ENCODE measurements around the gene RGS16. TPM values are rescaled to one million over a fixed set of nuclear protein-coding genes. Genes with fewer than 3 reads are reported as not detected.

The RGS16 gene
- total RNA-seq, 2 donors from 2014 or later = 9.7 to 32.1 TPM

GRCh38 chr1:182564406-182565004 lies 39.7 kb downstream of the RGS16 start:
- Mint-ChIP-seq H3K27ac (no peak overlapping the region), H3K27me3 (no peaks in the 10 kb centered on the region), H3K4me1 (no peaks in the 10 kb centered on the region), H3K9me3 (no peaks in the 10 kb centered on the region), H3K4me3 (no peak overlapping the region), H3K36me3 (ENCODE audit: low read depth) (no peaks in the 10 kb centered on the region)
- no peak for ATAC-seq (replicated peaks)

GRCh38 chr1:182563095-182563494 lies 41.1 kb downstream of the RGS16 start:
- H3K27me3 Mint-ChIP-seq = no peaks in the 10 kb centered on the region
- no peaks in the 10 kb centered on the region for H3K9me3 Mint-ChIP-seq
- H3K36me3 Mint-ChIP-seq (ENCODE audit: low read depth) = no peaks in the 10 kb centered on the region
- no peak overlapping the region for H3K4me3 Mint-ChIP-seq
- no peaks in the 10 kb centered on the region for H3K4me1 Mint-ChIP-seq
- no peak overlapping the region for H3K27ac Mint-ChIP-seq
- ATAC-seq (replicated peaks) = peak; percentile 6

GRCh38 chr1:182561456-182561855 lies 42.7 kb downstream of the RGS16 start:
- H3K4me1 Mint-ChIP-seq = no peaks in the 10 kb centered on the region
- ATAC-seq (replicated peaks) = no peak
- no peaks in the 10 kb centered on the region for H3K36me3 Mint-ChIP-seq (ENCODE audit: low read depth)
- no peaks in the 10 kb centered on the region for H3K9me3 Mint-ChIP-seq
- H3K27ac Mint-ChIP-seq = no peak overlapping the region
- H3K4me3 Mint-ChIP-seq = no peak overlapping the region
- no peaks in the 10 kb centered on the region for H3K27me3 Mint-ChIP-seq

GRCh38 chr1:182560392-182560984 lies 43.7 kb downstream of the RGS16 start:
- Mint-ChIP-seq H3K4me1 (no peaks in the 10 kb centered on the region), H3K27ac (no peak overlapping the region), H3K9me3 (no peaks in the 10 kb centered on the region), H3K36me3 (ENCODE audit: low read depth) (no peaks in the 10 kb centered on the region), H3K4me3 (no peak overlapping the region), H3K27me3 (no peaks in the 10 kb centered on the region)
- no peak for ATAC-seq (replicated peaks)

- Mint-ChIP-seq H3K36me3 (ENCODE audit: low read depth) (no peaks in the 10 kb centered on the region), H3K27ac (no peak overlapping the region), H3K4me1 (no peaks in the 10 kb centered on the region), H3K4me3 (no peak overlapping the region), H3K27me3 (peaks cover 11% of the 10 kb centered on the region), H3K9me3 (no peaks in the 10 kb centered on the region)
- ATAC-seq (replicated peaks) = peak; percentile 59
Observed at GRCh38 chr1:182556279-182556678, 47.9 kb downstream of the RGS16 start.

GRCh38 chr1:182555493-182555892 lies 48.7 kb downstream of the RGS16 start:
- Mint-ChIP-seq H3K4me1 (no peaks in the 10 kb centered on the region), H3K27ac (no peak overlapping the region), H3K9me3 (no peaks in the 10 kb centered on the region), H3K4me3 (no peak overlapping the region), H3K36me3 (ENCODE audit: low read depth) (no peaks in the 10 kb centered on the region), H3K27me3 (peaks cover 11% of the 10 kb centered on the region)
- no peak for ATAC-seq (replicated peaks)

GRCh38 chr1:182552527-182552926 lies 51.7 kb downstream of the RGS16 start:
- Mint-ChIP-seq H3K27ac (no peak overlapping the region), H3K9me3 (no peaks in the 10 kb centered on the region), H3K36me3 (ENCODE audit: low read depth) (no peaks in the 10 kb centered on the region), H3K27me3 (peaks cover 18% of the 10 kb centered on the region), H3K4me3 (no peak overlapping the region), H3K4me1 (no peaks in the 10 kb centered on the region)
- peak; percentile 47 for ATAC-seq (replicated peaks)

- Mint-ChIP-seq H3K27ac (no peak overlapping the region), H3K4me1 (no peaks in the 10 kb centered on the region), H3K36me3 (ENCODE audit: low read depth) (no peaks in the 10 kb centered on the region), H3K9me3 (no peaks in the 10 kb centered on the region), H3K4me3 (no peak overlapping the region), H3K27me3 (peaks cover 31% of the 10 kb centered on the region)
- ATAC-seq (replicated peaks) = no peak
Observed at GRCh38 chr1:182549811-182550210, 54.4 kb downstream of the RGS16 start.

- H3K27me3 Mint-ChIP-seq = peaks cover 36% of the 10 kb centered on the region
- H3K4me1 Mint-ChIP-seq = no peaks in the 10 kb centered on the region
- ATAC-seq (replicated peaks) = no peak
- H3K4me3 Mint-ChIP-seq = no peak overlapping the region
- no peaks in the 10 kb centered on the region for H3K9me3 Mint-ChIP-seq
- H3K27ac Mint-ChIP-seq = no peak overlapping the region
- H3K36me3 Mint-ChIP-seq (ENCODE audit: low read depth) = no peaks in the 10 kb centered on the region
Observed at GRCh38 chr1:182549346-182549745, 54.8 kb downstream of the RGS16 start.

Other genes with a start within 250 kb of the RGS16 start
- gene GLUL, start 212.6 kb downstream of the RGS16 start, total RNA-seq = 100 to 1,000 TPM; 159 to 236 TPM
- not detected for gene TEDDM1, start 203.7 kb downstream of the RGS16 start, total RNA-seq
- not detected for gene RGSL1, start 154.2 kb downstream of the RGS16 start, total RNA-seq
- 1 to 10 TPM; 2.7 to 8.4 TPM for gene RNASEL, start 15.1 kb downstream of the RGS16 start, total RNA-seq
- under 1 TPM; 0.04 to 0.08 TPM for gene RGS8, start 80.2 kb upstream of the RGS16 start, total RNA-seq
- 1 to 10 TPM in 1 of 2 donors, under 1 TPM in 1; 0.90 to 1.4 TPM for gene NPL, start 185.4 kb upstream of the RGS16 start, total RNA-seq
- 100 to 1,000 TPM; 136 to 273 TPM for gene DHX9, start 235.0 kb upstream of the RGS16 start, total RNA-seq

Data from activated T-helper 17 cell treated with anti-CD3 and anti-CD28 coated beads, Interleukin-2, amount 50 U/mL, for 72 hours (primary cell).